ENCODE measurements around the gene SPATA7.

- no peak for TF ChIP-seq POLR2AphosphoS5 (IDR thresholded peaks at IDR 0.05; ENCODE audit: low read depth, low read length)
- no peak for TF ChIP-seq REST (IDR thresholded peaks at IDR 0.05; ENCODE audit: insufficient read depth in 1 of 2, low read depth in 2 of 2, low read length in 2 of 2)
- TF ChIP-seq SIN3A (IDR thresholded peaks at IDR 0.05; ENCODE audit: borderline replicate concordance, insufficient read depth, low read length), result no peak
- no peak for TF ChIP-seq TAF1 (IDR thresholded peaks at IDR 0.05; ENCODE audit: borderline replicate concordance, insufficient read depth, low read length)
- TF ChIP-seq FOXP2 (optimal IDR thresholded peaks at IDR 0.05; ENCODE audit: borderline replicate concordance, extremely low read depth, extremely low read length, insufficient read depth), result no peak
Measured at GRCh38 chr14:88420187-88420586, 34.7 kb downstream of the SPATA7 start.

All from PFSK-1 (cell line).